ENCODE results near the gene DUSP3.
"Not testable (repeated sequence)": the region's sequence is repeated elsewhere in the genome, so short reads cannot be mapped to it uniquely, and the experiment has no call there.

Gene DUSP3

GRCh38 chr17:43800736-43801135, 22.0 kb upstream of the DUSP3 start:
- no peak for DNase-seq (ENCODE audit: low spot score)

- no peak for DNase-seq (ENCODE audit: low spot score)
These were observed 20.3 kb upstream of the DUSP3 start for GRCh38 chr17:43799047-43799446.

DNA sequence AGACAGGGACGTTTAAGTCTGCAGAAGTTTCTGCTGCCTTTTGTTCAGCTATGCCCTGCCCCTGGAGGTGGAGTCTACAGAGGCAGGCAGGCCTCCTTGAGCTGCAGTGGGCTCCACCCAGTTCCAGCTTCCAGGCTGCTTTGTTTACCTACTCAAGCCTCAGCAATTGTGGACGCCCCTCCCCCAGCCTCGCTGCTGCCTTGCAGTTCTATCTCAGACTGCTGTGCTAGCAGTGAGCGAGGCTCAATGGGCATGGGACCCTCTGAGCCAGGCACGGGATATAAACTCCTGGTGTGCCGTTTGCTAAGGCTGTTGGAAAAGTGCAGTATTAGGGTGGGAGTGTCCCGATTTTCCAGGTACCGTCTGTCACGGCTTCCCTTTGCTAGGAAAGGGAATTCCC, 19.2 kb upstream of the DUSP3 start:
- not testable (repeated sequence) for DNase-seq (ENCODE audit: low spot score)

DNA sequence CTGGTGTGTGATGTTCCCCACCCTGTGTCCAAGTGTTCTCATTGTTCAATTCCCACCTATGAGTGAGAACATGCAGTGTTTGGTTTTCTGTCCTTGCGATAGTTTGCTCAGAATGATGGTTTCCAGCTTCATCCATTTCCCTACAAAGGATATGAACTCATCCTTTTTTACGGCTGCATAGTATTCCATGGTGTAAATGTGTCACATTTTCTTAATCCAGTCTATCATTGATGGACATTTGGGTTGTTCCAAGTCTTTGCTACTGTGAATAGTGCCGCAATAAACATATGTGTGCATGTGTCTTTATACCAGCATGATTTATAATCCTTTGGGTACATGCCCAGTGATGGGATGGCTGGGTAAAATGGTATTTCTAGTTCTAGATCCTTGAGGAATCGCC, 13.9 kb upstream of the DUSP3 start:
- DNase-seq (ENCODE audit: low spot score): not testable (repeated sequence)

GRCh38 chr17:43791589-43791988, 12.8 kb upstream of the DUSP3 start:
- DNase-seq (ENCODE audit: low spot score): no peak

GRCh38 chr17:43790311-43790940, 11.6 kb upstream of the DUSP3 start:
- DNase-seq (ENCODE audit: low spot score): no peak

DNA sequence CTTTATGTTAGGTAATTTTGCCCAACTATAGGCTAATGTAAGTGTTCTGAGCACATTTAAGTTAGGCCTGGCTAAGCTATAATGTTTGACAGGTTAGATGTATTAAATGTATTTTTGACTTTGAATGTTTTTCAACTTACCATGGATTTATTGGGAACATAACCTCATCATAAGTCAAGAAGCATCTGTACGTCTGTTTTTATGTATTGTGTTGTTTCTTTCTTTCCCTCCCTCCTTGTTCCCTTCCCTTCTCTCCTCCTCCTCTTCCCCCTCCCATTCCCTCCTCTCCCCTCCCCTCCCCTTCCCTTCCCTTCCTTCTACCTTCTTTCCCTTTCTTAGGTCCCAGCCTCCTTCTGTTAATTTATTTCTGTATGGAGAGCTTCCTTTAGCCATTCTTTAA, 10.7 kb upstream of the DUSP3 start:
- no peak for DNase-seq (ENCODE audit: low spot score)

- no peak for DNase-seq (ENCODE audit: low spot score)
These were observed 9.8 kb upstream of the DUSP3 start for GRCh38 chr17:43788540-43788939.

GRCh38 chr17:43787728-43788127, 9.0 kb upstream of the DUSP3 start:
- DNase-seq (ENCODE audit: low spot score): no peak

DNA sequence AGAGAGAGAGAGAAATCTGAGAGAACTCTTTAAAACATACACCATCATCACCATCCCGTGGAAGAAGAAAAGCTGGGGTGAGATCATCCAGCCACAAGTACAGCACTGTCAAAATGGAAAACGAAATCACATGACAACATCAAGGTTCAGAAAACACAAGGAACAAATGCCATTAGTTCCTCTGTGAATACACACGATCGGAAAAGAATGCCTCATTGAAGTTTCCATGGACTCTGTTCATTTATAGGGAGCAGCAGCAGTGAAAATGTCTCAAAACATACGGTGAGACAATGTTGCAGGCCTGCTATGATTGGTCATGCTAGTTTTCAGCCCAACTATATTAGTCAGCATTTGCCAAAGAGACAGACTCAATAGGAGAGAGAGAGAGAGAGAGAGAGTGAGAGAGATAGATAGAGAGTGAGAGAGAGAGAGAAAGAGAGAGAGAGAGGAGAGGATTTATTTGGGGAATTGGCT, 5.9 kb upstream of the DUSP3 start:
- no peak for DNase-seq (ENCODE audit: low spot score)

GRCh38 chr17:43784068-43784467, 5.3 kb upstream of the DUSP3 start:
- DNase-seq (ENCODE audit: low spot score): no peak

DNA sequence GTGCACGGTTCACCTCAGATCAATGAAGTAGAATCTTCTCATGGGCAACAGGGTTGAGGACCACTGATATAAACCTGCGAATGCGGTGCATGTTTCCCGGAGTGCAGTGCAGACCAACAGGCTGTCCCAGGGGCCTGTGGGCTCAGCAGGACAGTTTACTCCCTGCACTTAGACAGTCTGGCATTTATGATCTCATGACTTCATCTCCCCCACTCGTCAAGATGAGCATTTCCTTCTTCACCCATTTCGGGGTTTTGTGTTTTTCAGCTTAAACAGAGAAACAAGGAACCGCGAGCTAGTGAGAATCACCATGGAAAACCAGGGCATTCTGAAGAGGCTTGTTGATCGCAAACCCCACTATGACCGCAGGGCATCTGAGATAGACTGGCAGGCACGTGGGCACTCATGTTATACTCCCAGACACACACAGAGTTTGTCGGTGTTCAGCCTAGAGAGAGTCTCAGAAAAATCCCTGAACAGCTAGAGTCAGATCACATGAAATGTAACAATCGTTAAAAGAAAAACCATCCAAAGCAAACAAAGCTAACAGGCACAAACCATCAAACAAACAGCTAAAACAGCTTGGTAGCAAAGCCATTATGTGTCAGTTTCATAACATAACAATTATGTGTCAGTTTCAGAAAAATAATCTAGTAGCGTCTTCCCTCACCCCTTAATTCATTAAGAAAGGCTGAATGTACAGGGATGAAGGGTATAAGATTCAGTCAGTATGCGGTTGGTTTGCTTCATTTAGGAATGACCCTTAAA, 4.3 kb upstream of the DUSP3 start:
- DNase-seq (ENCODE audit: low spot score): no peak

GRCh38 chr17:43780135-43780534, 1.4 kb upstream of the DUSP3 start, which contains the start of gene CFAP97D1:
TSS of gene CFAP97D1 (plus strand) at chr17:43780435. CDS start at chr17:43780463, 28 bp downstream.
- DNase-seq (ENCODE audit: low spot score): no peak

DNA sequence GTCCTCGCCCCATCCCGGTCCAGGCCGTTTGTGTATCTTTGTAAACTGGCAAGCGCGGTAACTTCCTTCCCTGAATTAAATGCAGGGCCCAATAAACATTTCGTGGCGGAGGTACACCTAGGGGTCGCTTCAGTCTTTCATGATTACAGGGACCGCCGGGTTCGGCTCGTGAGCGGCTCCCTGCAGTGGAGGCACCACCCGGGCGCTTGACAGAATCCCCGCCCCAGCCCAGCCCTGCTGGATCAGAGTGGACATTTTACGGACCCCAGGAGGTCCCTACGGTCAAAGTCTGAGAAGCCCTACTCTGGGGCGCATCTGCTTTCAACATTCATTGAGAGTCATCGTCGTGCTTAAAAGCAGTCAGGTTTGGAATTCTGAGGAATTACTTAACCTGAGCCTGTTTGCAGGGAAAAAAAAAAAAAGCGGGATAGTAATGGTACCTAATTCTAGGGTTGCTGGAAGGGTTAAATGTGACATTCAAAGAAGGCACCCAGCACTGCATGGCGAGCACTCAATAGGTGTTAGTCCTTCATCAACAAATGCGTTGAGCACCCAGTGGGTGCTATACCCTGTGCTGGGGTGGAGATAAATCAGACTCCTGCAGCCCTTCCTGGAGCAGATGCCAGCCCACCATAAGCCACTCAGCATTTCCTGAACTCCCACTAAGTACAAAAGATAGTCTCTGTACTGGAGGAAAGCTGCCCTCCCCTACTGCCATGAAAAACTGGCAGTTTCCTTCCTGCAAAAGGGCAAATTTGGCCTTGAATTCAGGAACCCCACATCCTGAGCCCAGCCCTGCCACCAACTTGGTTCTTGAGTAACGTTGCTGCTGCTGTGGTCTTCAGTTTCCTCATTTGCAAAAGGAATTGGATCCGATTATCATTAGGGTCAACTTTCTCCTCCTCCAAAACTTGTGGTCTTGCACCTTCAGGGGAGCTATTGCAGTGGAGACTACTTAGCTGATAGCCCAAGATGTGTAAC, 658 bp upstream of the DUSP3 start:
- DNase-seq (ENCODE audit: low spot score): no peak

- no peak for DNase-seq (ENCODE audit: low spot score)
These were observed 4.2 kb downstream of the DUSP3 start for GRCh38 chr17:43774304-43775250.

DNA sequence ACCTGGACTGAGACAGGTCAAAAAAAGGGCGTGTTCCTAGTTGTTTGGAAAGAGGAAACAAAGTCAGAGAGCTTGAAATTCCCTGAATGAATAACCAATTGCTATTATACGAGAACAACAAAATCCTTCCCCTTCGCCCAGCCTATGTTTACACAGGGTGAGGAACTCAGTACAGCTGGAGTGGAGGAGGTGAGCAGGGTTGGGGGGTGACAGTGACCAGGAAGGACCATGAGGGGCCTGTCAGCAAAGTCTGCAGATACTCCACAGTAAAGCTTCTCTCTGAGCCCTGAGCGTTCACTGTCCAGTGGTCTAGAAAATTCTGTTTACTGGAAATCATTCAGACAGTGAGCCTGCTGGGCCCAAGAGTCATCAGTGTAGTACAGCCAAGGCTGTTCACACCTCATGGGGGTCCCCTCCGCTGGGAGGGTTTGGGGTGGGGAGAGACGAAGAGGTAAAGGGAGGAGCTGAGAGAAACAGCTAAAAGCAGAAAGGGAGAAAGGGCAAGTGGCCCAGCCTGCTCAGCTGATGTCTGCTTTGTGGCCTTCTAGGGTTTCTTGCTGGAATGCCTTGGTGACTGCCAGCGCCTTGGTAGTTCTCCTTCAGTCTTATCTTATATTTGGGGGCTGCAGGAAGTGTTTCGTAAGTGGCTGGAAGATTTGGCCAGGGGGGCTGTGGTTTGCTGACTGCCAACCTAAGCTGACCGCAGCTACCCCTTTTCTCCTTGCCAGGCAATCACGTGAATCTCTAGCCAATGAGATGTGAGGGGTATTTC, 5.7 kb downstream of the DUSP3 start:
- no peak for DNase-seq (ENCODE audit: low spot score)

DNA sequence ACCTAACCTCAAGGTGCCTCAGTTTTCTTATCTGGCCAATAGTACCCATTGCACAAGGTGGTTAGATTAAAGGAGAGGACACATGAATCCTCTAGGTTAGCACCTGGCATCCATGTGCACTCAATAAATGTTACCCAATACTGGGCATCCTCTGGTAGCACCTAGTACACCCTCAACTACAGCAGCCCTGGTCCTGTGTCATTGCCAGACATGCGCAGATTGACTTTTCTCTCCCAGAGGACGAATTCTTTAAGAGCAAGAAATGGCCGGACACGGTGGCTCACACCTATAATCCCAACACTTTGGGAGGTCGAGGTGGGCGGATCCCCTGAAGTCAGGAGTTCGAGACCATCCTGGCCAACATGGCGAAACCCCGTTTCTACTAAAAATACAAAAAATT, 7.3 kb downstream of the DUSP3 start:
- DNase-seq (ENCODE audit: low spot score): no peak

DNA sequence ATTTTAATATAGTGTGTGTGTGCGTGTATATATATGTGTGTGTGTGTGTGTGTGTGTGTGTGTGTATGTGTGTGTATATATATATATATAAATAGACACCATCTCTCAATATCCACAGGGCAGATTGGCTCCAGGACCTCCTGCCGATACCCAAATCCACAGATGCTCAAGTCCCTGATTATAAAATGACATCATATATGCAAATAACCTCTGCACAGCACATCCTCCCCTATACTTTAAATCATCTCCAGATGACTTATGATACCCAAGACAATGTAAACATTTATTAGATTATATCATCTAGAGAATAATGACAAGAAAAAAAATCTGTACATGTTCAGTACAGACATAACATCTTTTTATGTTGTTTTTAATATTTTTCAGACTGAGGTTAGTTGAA, 7.8 kb downstream of the DUSP3 start:
- no peak for DNase-seq (ENCODE audit: low spot score)

DNA sequence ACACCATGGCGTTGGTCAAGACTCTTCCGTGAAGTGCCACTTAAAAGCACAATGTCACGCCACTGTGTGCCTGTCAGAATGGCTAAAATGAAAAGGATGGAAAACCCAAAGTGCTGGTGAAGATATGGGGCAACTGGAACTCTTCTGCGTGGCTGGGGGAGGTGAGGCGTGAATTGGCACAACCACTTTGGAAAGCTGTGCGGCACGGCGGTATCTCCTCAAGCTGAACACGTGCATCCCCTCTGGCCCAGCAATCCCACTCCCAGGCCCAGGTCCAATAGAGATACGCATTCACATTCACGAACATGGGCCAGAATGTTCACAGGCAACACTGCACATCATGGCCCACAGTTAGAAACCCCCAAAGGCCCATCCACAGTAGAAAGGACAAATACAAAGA, 8.9 kb downstream of the DUSP3 start:
- DNase-seq (ENCODE audit: low spot score): no peak

DNA sequence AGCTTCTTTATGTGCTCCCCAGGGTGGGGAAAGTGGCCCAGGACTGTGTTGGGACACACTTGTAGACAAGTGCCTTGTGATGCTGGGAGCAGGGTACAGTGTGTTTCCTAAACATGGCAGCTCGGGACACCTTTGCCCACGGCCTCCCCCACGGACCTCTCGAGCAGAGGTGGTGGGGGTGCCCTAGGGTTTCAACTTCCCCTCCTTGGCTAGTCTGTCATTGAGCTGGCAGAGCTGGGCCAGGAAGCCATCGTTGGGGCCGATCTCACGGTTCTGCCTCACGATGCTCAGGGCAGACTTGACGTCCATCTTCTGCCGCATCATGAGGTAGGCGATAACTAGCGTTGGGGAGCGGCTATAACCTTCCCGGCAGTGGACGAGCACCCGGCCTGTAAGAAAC, 9.4 kb downstream of the DUSP3 start:
- DNase-seq (ENCODE audit: low spot score): no peak

DNA sequence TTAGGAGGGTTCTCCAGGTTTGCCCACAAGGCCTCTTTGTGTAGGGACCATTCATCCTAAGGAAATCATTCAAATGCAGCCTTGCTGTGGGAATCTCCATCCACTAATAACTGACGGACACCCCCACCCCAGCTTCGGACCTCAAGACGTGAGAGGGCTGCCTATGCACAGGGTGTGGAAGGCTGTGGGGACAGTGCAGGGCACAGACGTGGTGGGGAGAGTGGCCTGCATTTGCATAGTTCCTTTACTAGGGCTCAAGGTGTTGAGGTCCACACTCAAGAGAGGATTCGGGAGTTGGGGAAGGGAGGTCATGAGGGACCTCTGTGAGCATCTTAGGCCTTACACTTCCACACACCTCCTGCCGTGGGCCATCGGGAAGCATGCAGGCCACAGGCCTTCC, 9.8 kb downstream of the DUSP3 start:
- no peak for DNase-seq (ENCODE audit: low spot score)

All from CD4-positive, alpha-beta T cell treated with Interleukin-15 for 4 hours (primary cell).